Cardiac fibroblast (primary cell): ENCODE data around the gene MAFG.
A peak's percentile ranks its signal among the peaks of the same experiment; 100 is the strongest.

ENCODE experiments used
- DNase-seq, 2 donors: peaks; one replicate each; pipeline versions ENCODE4 v3.0.0 to v3.0.0-alpha.2; 2010; ENCODE audit warnings: low read depth in 2 of 2
- H3K4me3 ChIP-seq, 2 donors: replicated peaks in 1 of 2; 1 replicate in 1 of 2; 2 replicates in 1 of 2; pipeline ENCODE4 v1.5.1; 2011; ENCODE audit warnings: low read depth in 2 of 2, low read length in 2 of 2, mild to moderate bottlenecking in 2 of 2, moderate library complexity in 1 of 2
- TF ChIP-seq, protein P1 (sequence below): IDR thresholded peaks from one replicate; pipeline ENCODE4 v1.5.1; 2011; ENCODE audit warnings: low read depth, mild to moderate bottlenecking, low read length, inconsistent platforms

Gene MAFG

DNA sequence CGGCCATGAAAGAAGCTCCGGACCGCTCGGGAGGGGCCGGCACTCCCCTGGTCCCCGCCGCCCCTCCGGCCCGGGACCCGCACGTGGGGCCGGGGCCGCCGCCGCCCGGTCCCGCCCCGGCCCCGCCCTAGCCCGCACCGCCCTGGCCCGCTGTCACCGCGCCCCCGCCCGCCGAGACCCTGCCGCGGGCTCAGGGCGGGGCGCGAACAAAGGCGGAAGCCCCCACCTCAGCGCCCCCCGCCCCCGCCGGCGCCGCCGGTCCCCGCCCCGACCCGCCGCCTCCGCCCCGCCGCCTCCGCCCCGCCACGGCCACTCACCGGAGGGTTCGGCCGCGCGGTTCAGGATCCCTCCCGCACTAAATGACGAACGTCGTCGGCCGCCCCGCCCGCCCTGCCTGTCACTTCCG is 56.6 kb downstream of the MAFG start, which contains the start of gene ARHGDIA:
Gene ARHGDIA (minus strand): TSS at position 357 of the 406 bp plus-strand sequence. CDS start 1,407 bp downstream, outside the sequence.
- no peak for DNase-seq
- peak within 1 kb of the TSS; percentile 78 to 84 for H3K4me3 ChIP-seq
- TF ChIP-seq, protein P1, sequence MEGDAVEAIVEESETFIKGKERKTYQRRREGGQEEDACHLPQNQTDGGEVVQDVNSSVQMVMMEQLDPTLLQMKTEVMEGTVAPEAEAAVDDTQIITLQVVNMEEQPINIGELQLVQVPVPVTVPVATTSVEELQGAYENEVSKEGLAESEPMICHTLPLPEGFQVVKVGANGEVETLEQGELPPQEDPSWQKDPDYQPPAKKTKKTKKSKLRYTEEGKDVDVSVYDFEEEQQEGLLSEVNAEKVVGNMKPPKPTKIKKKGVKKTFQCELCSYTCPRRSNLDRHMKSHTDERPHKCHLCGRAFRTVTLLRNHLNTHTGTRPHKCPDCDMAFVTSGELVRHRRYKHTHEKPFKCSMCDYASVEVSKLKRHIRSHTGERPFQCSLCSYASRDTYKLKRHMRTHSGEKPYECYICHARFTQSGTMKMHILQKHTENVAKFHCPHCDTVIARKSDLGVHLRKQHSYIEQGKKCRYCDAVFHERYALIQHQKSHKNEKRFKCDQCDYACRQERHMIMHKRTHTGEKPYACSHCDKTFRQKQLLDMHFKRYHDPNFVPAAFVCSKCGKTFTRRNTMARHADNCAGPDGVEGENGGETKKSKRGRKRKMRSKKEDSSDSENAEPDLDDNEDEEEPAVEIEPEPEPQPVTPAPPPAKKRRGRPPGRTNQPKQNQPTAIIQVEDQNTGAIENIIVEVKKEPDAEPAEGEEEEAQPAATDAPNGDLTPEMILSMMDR, result no peak

DNA sequence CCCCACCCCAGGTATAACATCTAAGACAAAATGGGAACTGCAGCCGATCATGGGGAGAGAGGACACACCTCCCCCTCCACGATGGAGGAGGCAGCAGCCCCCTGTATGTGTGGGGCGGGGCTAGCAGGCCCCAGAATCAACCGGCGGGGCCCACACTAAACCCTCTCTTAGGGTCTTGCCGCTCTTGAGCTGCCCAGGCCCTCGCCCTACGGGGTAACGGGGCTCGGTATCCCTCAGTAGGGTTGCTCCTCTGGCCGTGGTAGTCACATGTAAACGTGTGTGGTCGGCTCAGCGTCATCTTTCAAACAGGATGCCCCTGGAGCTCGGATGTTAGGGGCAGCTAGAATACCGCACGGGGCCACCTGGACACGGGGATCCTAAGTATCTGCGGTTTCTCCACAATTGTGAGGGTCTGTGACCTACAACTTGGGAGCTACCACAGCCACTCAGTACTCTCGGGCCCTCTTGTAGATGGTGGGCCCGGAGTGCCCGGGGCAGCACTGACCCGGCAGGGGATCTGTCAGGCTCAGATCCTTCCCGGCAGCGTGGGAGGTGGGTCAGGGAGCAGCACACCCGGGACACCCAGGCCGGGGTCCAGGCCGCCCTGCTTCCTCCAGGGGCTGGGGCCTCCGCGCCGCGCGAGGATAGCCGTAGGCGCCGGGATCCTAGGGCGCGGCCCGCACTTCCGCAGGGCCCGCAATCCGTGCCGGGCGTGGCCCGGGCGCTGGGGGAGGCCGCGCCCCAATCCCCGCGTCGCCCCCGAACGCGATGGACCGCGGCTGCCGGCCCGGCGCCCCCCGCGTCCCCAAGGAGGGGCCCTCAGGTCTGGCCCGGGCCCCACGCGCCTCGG is 57.2 kb downstream of the MAFG start:
- TF ChIP-seq, protein P1, result no peak
- DNase-seq, result peak; percentile 56 to 65
- H3K4me3 ChIP-seq, result peak overlapping the region; percentile 78 to 84

DNA sequence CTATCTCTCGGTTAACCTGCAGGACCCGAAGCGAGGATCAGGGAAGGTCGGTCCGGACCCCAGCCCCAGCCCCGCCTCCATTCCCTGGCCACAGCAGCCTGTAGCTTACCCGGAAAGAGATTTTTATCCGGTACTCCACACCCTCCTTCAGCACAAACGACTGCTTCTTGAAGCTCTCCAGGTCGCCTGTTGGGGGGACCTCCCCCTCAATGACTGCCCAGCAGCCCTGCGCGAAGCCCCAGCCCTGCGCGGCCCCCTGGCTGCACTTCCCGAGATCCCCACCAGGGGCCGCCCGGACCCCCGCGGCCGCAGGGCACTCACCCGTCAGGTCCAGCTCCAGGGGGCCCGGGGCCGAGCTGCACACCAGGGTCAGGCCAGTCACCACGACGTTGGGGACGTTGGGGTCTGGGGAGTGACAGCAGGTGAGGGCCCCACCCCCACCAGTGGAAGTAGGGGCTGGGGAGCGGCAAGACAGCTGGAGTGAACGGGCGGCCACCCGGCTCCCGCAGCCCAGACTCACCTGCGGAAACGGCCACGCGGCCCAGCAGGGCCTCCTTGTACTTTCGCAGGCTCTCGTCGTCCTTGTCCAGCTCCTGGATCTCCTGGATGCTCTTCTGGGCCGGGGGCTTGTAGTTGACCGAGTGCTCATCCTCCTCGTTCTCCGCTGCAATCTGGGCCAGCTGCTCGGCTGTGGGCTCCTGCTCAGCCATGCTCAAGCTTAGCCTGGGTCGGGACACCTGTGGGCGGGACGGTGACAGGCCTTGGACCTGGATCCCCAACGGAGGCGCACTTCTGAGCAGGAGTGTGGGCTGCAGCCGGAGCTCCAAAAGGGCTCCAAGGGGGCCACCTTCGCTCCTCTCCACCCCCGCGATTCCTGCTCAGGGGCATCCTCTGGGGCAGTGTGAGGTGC is 58.1 kb downstream of the MAFG start:
- peak; percentile 47 to 55 for DNase-seq
- peak overlapping the region; percentile 78 to 84 for H3K4me3 ChIP-seq
- TF ChIP-seq, protein P1, result peak; percentile 68

DNA sequence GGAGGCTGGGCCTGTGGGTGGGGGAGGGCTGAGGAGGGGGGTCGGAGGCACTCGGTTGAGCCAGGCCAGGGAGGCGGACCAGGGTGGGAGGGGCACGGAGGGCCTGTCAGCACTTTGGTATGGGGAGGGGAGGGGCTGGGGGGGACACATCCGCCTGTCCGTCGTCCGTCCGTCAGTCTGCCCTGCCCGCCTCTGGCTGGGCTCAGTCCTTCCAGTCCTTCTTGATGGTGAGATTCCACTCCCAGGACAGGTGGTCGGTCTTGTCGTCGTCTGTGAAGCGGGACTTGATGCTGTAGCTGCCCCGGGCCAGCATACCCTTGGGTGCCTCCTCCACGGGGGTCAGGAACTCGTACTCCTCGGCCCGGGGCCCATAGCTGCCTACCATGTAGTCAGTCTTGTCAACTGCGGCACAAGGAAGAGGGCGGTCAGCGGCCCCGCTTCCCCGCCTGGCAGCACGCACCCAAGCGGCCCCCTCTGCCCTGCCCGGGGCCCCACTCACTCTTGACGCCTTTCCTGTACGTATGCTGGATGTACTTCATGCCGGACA is 58.8 kb downstream of the MAFG start:
- H3K4me3 ChIP-seq, result peak overlapping the region; percentile 5 to 84
- TF ChIP-seq, protein P1, result no peak
- peak; percentile 87 to 91 for DNase-seq
